GM19397 (cell line): Measurements from ENCODE around the gene NKD2.

Experiments used
- ATAC-seq: cut with Tn5 transposase; IDR thresholded peaks from one replicate; pipeline ENCODE4 v1.9.1; 2021; ENCODE audit warnings: mild to moderate bottlenecking, moderate library complexity; ENCODE audit not compliant: unreplicated experiment

Gene NKD2

GRCh38 chr5:978054-978453 is 30.5 kb upstream of the NKD2 start:
- ATAC-seq = no peak

DNA sequence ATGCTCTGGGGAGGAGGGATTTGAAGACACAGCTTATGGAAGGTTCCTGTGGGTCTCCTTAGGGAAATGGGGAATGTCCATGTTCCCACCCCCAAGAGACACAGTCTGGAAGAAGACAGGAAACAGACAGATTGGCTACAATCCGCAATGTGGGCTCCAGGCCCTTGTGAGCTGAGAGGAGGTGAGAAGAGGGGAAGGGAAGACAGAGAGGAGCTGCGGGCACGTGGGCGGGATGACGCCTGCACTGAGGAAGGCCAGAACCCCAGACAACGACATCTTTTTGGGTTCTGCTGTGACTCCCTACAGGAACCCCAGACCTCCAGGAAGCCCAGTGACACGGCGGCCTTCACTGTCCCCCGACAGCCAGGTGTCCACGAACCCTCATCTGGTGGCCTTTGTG is 29.9 kb upstream of the NKD2 start:
- ATAC-seq = no peak

DNA sequence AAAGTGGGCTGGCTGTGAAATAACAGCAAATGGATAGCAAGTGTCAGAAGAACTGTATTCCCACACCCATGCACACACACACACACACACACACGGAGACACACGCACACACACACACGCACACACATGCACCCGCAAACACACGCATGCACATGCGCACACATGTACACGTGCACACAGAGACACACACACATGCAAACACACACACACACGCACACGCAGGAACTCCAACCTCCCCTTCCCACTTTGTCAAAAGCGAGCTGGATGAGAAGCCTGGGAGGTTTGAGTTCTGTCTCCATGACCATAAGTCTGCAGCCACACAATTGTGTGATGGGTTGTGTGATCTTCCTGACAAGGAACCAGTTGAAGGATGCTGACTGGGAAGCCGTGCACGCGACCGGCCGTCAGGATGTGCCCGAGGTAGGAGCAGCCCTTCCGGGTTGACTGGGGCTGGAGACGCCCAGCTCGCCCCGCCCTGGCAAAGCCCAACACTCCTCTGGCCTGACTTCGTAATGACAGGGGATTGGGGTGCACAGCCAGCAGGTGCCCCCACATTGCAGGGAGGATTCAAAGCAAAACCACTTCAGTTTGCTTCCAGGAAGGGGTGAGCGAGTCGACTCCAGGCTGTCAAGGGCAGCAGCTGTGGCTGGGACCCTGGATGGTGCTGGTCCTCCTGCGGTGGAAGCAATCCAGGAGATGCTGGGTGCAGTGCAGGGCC is 29.3 kb upstream of the NKD2 start:
- ATAC-seq = no peak

DNA sequence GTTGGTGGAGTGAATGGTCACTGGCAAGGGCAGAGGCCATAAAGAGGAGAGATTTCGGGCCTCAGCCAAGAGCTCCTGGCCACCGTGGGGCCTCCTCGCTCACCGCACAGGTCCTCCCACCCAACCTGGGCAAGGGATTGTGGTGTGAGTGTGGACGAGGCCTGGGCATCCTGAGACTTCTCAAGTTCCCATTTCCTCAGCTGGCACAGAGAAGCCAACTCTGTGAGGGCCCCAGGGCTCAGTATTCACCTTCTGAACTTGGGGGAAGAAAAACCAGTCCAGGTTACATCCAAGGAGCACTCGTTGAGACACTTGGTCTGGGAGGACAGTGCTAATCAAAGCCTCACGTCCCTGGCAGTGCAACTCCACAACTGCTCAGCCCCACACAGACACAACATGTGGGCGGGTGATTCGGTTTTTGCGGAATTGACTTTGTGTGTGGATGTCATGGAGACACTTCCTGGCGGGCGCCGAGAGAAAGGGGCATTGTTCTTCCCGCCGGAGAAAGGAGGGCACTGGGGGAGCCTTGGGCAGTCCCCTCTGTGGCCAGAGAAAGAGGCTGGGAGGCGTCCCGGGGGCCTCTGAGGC is 28.5 kb upstream of the NKD2 start:
- no peak for ATAC-seq

DNA sequence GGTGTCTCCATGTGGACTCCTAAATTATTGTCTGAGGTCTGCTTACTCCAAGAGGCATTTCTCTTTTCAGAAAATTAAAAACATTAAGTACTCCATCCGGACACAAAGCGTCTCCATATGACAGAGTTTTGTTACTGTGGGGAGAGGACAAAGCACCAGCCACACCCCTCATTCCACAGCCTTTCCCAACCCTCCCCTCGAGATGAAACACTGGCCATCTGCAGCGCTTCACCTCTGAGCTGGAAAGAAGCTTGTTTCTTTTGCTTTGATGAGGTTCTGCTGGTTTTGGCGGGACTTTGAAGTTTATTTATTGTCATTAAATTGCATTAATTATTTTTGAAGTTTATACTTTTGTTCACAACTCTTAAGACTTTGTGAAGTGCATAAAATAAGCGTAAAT is 27.6 kb upstream of the NKD2 start:
- no peak for ATAC-seq

DNA sequence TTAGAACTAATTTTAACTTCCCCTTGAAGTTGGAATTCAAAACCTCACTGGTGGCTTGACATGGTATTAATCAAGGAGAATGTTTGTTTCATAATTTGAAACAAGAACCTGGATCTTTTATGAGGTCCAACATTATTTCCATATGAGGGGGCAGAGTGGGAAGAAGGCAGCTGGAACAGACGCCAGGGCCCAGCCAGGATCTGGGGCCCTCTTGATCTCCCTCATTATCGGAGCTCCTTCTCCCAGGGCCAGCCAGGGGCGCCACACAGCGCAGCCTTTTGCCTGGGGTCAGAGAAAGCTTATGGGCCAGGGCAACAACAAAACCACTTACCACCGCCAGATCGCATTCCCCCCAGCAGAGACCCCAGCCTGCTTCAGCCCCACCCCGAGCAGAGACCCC is 27.1 kb upstream of the NKD2 start:
- no peak for ATAC-seq

- ATAC-seq = no peak
These were observed 26.0 kb upstream of the NKD2 start for GRCh38 chr5:982377-983237.

- no peak for ATAC-seq
These were observed 25.4 kb upstream of the NKD2 start for GRCh38 chr5:983238-983524.

GRCh38 chr5:983568-983967 is 25.0 kb upstream of the NKD2 start:
- ATAC-seq = no peak

DNA sequence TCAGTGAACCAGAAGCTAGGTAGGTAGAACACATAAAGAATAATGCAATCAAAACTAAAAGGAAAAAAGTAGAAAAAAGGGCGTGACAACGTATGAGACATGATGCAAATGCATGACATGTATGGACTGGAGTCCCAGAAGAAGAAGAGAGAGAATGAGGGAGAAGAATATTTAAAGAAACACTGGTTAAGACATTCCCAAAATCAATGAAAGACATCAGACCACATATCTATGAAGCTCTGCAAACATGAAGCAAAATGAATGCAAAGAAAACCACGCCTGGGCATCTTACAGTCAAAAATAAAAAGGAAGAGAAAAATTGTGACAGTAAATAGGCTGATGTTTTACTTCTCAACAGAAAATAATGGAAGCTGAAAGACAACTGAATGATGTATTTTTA is 23.8 kb upstream of the NKD2 start:
- no peak for ATAC-seq

DNA sequence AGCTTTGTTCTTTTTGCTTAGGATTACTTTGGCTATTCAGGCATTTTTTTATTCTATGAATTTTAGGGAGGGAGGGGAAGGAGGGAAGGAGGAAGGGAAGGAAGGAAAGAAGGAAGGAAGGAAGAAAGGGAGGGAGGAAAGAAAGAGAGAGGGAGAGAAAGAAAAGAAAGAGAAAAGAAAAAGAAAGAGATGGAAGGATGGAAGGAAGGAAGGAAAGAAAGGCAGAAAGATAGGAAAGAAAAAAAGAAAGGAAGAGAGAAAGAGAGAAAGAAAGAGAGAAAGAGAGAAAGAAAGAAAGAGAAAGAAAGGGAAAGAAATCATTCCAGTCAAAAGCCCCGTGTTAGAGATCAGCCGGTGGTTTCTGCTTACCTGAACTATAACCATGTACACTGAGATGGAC is 20.8 kb upstream of the NKD2 start:
- no peak for ATAC-seq

GRCh38 chr5:988322-988721 is 20.3 kb upstream of the NKD2 start:
- no peak for ATAC-seq

GRCh38 chr5:989961-990530 is 18.6 kb upstream of the NKD2 start:
- ATAC-seq = no peak

- ATAC-seq = no peak
These were observed 16.9 kb upstream of the NKD2 start for GRCh38 chr5:991472-992267.

DNA sequence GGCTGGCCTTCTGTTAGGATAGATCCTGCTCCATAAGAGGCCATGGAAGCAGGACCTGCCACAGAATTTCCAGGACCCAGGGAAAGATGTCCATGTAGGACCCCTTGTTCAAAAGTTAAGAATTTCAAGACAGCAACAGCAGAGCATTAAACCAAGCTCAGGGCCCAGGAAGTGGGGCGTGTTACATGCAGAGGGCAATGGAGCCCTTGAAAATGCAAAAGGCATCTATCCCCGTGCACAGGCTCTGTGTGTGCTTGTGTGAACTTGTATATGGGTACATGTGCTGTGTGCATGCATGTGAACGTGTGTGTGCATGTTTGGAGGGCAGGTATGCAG is 14.4 kb upstream of the NKD2 start:
- ATAC-seq = no peak

DNA sequence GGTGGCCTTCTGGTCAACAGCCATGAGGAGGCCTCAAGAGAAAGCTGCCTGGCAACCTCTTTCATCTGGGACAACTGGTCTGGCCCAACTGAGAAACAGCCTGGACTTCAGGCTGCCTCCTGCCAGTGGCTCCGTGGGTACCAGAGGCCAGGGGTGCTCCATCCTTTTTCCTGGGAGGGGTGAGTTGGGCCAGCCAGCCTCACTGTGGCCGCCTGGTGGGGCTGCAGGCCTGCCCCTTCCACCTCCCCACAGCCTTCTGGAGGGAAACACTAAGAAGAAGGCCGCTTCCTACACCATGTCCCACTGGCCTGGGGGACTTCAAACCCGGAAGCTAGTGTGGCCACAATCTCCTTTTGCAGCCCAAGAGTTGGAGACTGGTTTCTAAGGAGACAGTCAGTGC is 13.8 kb upstream of the NKD2 start:
- no peak for ATAC-seq

DNA sequence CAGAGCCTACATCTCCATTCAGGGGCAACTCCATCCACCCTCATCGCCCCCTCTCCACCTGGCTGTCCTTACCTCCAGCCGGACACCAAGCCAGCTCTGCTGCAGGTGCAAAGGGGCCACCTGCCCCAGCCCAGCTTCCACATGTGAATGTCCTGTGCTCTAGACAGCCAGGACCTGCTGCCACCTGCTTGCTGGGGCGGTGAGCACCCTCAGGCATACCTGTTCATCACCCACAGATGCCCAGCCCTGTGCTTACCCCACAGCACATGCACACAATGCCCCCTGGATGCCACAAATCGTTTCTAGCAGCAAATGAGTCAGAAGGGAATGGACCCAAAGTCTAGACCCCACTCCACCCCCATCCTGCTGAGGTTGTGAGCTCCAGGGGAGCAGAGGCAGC is 13.3 kb upstream of the NKD2 start:
- ATAC-seq = no peak

- no peak for ATAC-seq
These were observed 11.6 kb upstream of the NKD2 start for GRCh38 chr5:997001-997474.

DNA sequence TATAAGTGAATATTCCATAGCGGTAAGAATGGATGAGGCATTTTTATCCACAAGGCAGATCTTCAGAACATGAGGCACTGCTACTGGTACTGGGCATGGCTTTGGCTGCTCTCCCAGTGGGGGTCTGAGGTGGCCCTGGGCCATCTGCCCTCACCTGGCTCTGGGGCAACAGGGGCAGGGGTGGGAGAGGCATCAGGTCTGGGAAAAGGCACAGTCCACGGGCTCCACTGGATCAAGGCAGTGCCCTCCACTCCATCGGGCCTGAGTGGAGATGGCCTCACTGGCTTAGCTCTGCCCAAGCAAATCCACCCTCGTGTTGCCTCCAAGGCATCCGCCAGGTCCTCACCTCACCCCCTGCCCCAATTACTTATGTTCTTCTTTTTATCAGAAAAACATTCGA is 10.9 kb upstream of the NKD2 start:
- no peak for ATAC-seq

GRCh38 chr5:998246-999031 is 10.2 kb upstream of the NKD2 start:
- ATAC-seq = no peak
